Measurements from ENCODE around the gene DCP1B.

DNA sequence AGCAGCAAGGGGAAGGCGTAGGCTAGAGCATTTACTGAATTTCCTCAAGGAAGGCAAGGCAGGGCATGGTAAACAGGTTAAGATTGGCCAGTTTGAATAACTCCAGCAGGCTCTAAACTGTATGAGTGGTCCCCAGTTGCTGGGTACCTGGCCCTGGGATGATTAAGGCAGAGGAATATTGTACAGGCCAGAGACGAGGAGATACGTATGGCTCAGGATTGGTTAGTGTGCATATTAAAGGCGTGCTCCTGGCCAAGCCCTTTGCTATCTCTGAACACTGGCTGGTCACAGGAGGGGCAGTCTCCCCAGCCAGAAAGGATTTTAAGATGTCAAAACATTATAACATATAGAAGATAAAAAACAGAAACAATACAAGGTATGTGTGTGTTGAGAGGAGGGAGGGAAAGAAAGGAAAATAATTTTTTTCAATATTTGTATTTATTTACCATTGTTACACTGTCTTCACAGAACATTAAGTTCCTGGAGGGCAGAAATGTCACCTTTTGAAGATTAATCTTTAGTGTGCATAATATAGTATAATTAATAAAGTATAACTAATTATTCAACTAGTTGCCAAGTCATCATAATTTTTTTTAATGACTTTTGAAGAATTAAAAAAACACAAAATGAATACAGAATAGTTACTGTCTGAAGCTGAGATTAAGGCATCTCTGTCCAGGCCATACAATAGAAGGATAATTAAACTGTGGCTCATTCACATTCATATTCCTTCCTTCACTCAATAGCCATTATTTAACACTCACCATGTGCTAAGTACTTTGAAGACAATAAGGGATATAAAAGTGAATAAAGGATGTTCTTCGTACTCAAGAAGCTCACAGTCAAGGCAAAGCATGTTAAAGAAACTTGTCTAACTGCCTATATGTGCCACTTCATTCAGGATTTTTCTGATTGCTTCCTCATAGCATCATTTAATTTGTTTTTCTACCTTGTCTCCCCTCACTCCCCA is 41.9 kb downstream of the DCP1B start:
- TF ChIP-seq, protein P1, sequence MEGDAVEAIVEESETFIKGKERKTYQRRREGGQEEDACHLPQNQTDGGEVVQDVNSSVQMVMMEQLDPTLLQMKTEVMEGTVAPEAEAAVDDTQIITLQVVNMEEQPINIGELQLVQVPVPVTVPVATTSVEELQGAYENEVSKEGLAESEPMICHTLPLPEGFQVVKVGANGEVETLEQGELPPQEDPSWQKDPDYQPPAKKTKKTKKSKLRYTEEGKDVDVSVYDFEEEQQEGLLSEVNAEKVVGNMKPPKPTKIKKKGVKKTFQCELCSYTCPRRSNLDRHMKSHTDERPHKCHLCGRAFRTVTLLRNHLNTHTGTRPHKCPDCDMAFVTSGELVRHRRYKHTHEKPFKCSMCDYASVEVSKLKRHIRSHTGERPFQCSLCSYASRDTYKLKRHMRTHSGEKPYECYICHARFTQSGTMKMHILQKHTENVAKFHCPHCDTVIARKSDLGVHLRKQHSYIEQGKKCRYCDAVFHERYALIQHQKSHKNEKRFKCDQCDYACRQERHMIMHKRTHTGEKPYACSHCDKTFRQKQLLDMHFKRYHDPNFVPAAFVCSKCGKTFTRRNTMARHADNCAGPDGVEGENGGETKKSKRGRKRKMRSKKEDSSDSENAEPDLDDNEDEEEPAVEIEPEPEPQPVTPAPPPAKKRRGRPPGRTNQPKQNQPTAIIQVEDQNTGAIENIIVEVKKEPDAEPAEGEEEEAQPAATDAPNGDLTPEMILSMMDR (IDR thresholded peaks at IDR 0.05 in 8 of 11, conservative IDR thresholded peaks at IDR 0.05 in 3 of 11) = no peak
- TF ChIP-seq POLR2A (IDR thresholded peaks at IDR 0.05) = no peak
- no peak for TF ChIP-seq POLR2AphosphoS5 (IDR thresholded peaks at IDR 0.05)
